Measurements from ENCODE around the gene ADGRF3. TPM values are rescaled to one million over a fixed set of nuclear protein-coding genes. Genes with fewer than 3 reads are reported as not detected.

Gene ADGRF3
- total and polyA plus RNA-seq, 10 of the 15 experiments (the other 5 are each of a cell fraction or from before 2014, with no cell fraction given) = 0.03 to 3.1 (median 0.84) TPM

GRCh38 chr2:26284132-26284531, 62.5 kb downstream of the ADGRF3 start:
- DNase-seq (ENCODE audit: low read depth, low spot score) (no peak), ATAC-seq (no peak), FAIRE-seq (no peak)
- POLR2A ChIA-PET = interaction anchor here (0.6 kb wide), 1 partner anchor 193 kb away, joined by 3 read pairs; no protein-coding TSS in a partner anchor
- 93% methylated on average over 2 of the region's 3 CpGs for WGBS (ENCODE audit: insufficient coverage, insufficient replicate concordance, low lambda C conversion rate, missing lambda C conversion rate)
- TF ChIP-seq KAT2A (conservative IDR thresholded peaks at IDR 0.05; ENCODE audit: control insufficient read depth, low read depth, low read length) (no peak), USF2 (IDR thresholded peaks at IDR 0.05; ENCODE audit: borderline replicate concordance, low read depth, low read length) (no peak), RB1 (IDR thresholded peaks at IDR 0.05; ENCODE audit: borderline replicate concordance) (no peak), HSF1 (IDR thresholded peaks at IDR 0.05; ENCODE audit: low read depth, low read length) (no peak)
- SMC1A ChIA-PET (ENCODE audit: uncharacterized antibody, unreplicated experiment) = interaction anchor here (0.7 to 0.9 kb wide), 3 partner anchors 12 to 336 kb away, joined by 3 read pairs; no protein-coding TSS in a partner anchor
- CTCF ChIA-PET = interaction anchor here (1.3 kb wide), 1 partner anchor 9 kb away, joined by 3 read pairs; no protein-coding TSS in a partner anchor
- RAD21 ChIA-PET (ENCODE audit: unreplicated experiment) = interaction anchor here (0.6 kb wide), 1 partner anchor 1350 kb away, joined by 3 read pairs; no protein-coding TSS in a partner anchor
- H2AFZ ChIP-seq (ENCODE audit: control insufficient read depth, low read depth, low read length) = no peak overlapping the region
- H3K4me3 ChIP-seq = no peak overlapping the region
- H4K20me1 ChIP-seq (ENCODE audit: control insufficient read depth, insufficient read depth) = no peaks in the 10 kb centered on the region
- no peaks in the 10 kb centered on the region for H3K9me3 ChIP-seq (replicated peaks; ENCODE audit: control insufficient read depth, insufficient read depth, low read length)
- H3K36me3 ChIP-seq (ENCODE audit: control insufficient read depth in 2 of 2, insufficient read depth in 2 of 2, low read length in 1 of 2) = peaks cover 3 to 30% of the 10 kb centered on the region in 2 experiments
- H3K4me1 ChIP-seq (ENCODE audit: control insufficient read depth, insufficient read depth, low read length) = no peaks in the 10 kb centered on the region
- no TSS peak for BruUV-seq (replicated peaks)
- H3K27ac ChIP-seq (ENCODE audit: control insufficient read depth, insufficient read depth) = no peak overlapping the region
- no peak overlapping the region for H3K9ac ChIP-seq (ENCODE audit: control insufficient read depth, insufficient read depth, low read length)
- H3K27me3 ChIP-seq (replicated peaks in 1 of 2; ENCODE audit: control insufficient read depth in 2 of 2, insufficient read depth in 2 of 2, low read length in 1 of 2) = no peaks in the 10 kb centered on the region
- in situ Hi-C loops (cut with MboI) = no loop called here
- H3K79me2 ChIP-seq (ENCODE audit: control insufficient read depth, insufficient read depth, low read length) = no peaks in the 10 kb centered on the region
- no peak overlapping the region for H3K4me2 ChIP-seq (ENCODE audit: control insufficient read depth, insufficient read depth)
- intact Hi-C loops (cut with micrococcal nuclease; ENCODE audit: unreplicated experiment) = no loop called here

GRCh38 chr2:26283606-26284005, 63.0 kb downstream of the ADGRF3 start:
- no peak overlapping the region for H3K27ac ChIP-seq (ENCODE audit: control insufficient read depth, insufficient read depth)
- no peaks in the 10 kb centered on the region for H3K9me3 ChIP-seq (replicated peaks; ENCODE audit: control insufficient read depth, insufficient read depth, low read length)
- peaks cover 3 to 35% of the 10 kb centered on the region in 2 experiments for H3K36me3 ChIP-seq (ENCODE audit: control insufficient read depth in 2 of 2, insufficient read depth in 2 of 2, low read length in 1 of 2)
- no peaks in the 10 kb centered on the region for H3K79me2 ChIP-seq (ENCODE audit: control insufficient read depth, insufficient read depth, low read length)
- H3K27me3 ChIP-seq (replicated peaks in 1 of 2; ENCODE audit: control insufficient read depth in 2 of 2, insufficient read depth in 2 of 2, low read length in 1 of 2) = no peaks in the 10 kb centered on the region
- no peak overlapping the region for H3K4me2 ChIP-seq (ENCODE audit: control insufficient read depth, insufficient read depth)
- RAD21 ChIA-PET (ENCODE audit: unreplicated experiment) = no interaction called here
- no peak overlapping the region for H2AFZ ChIP-seq (ENCODE audit: control insufficient read depth, low read depth, low read length)
- in situ Hi-C loops (cut with MboI) = no loop called here
- DNase-seq (ENCODE audit: low read depth, low spot score) = no peak
- H3K4me1 ChIP-seq (ENCODE audit: control insufficient read depth, insufficient read depth, low read length) = no peaks in the 10 kb centered on the region
- FAIRE-seq = no peak
- intact Hi-C loops (cut with micrococcal nuclease; ENCODE audit: unreplicated experiment) = no loop called here
- POLR2A ChIA-PET = no interaction called here
- CTCF ChIA-PET = no interaction called here
- no peak for ATAC-seq
- BruUV-seq (replicated peaks) = no TSS peak
- H3K9ac ChIP-seq (ENCODE audit: control insufficient read depth, insufficient read depth, low read length) = no peak overlapping the region
- whole genome bisulfite sequencing (ENCODE audit: insufficient coverage, insufficient replicate concordance, low lambda C conversion rate, missing lambda C conversion rate) = 98% methylated on average over 2 of the region's 2 CpGs
- H4K20me1 ChIP-seq (ENCODE audit: control insufficient read depth, insufficient read depth) = no peaks in the 10 kb centered on the region
- no peak overlapping the region for H3K4me3 ChIP-seq
- SMC1A ChIA-PET (ENCODE audit: uncharacterized antibody, unreplicated experiment) = interaction anchor here (0.7 to 0.9 kb wide), 3 partner anchors 12 to 336 kb away, joined by 3 read pairs; no protein-coding TSS in a partner anchor
- TF ChIP-seq USF1 (IDR thresholded peaks at IDR 0.05; ENCODE audit: borderline replicate concordance, extremely low read length, insufficient read depth, low read depth, low read length) (no peak), CEBPB (IDR thresholded peaks at IDR 0.05; ENCODE audit: borderline replicate concordance in 1 of 2, low read depth in 2 of 2, low read length in 2 of 2) (no peak), ZBTB4 (CRISPR knock-in tag; IDR thresholded peaks at IDR 0.05) (no peak), SMAD5 (IDR thresholded peaks at IDR 0.05; ENCODE audit: low read depth) (no peak), ATF7 (IDR thresholded peaks at IDR 0.05; ENCODE audit: low read depth) (no peak), NR2C1 (IDR thresholded peaks at IDR 0.05) (no peak)

All from GM12878 (cell line).